Middle frontal gyrus (tissue), 1 donor: ENCODE results near the gene SLC18B1.
"Not testable (repeated sequence)": the region's sequence is repeated elsewhere in the genome, so short reads cannot be mapped to it uniquely, and the experiment has no call there.

Experiments used
- DNase-seq: peaks from one replicate; pipeline ENCODE4 v3.0.0-alpha.2; 2015; ENCODE audit warnings: low spot score; ENCODE audit errors: extremely low spot score

Gene SLC18B1

DNA sequence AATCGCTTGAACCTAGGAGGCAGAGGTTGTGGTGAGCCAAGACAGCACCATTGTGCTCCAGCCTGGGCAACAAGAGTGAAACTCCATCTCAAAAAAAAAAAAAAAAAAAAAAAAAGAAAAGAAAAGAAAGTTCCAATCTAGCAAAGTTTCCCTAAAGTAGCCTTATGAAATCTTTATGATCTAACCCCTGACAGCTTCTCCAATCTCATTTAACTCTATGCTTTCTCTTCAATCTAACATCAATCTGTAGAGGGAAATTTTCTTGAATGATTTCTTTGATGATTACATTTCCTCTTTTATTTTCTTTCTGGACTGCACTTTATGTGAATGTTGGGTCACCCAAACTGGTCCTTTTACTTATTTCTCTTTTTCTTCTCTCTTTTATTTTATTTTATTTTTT lies 2.2 kb upstream of the SLC18B1 start:
- no peak for DNase-seq

DNA sequence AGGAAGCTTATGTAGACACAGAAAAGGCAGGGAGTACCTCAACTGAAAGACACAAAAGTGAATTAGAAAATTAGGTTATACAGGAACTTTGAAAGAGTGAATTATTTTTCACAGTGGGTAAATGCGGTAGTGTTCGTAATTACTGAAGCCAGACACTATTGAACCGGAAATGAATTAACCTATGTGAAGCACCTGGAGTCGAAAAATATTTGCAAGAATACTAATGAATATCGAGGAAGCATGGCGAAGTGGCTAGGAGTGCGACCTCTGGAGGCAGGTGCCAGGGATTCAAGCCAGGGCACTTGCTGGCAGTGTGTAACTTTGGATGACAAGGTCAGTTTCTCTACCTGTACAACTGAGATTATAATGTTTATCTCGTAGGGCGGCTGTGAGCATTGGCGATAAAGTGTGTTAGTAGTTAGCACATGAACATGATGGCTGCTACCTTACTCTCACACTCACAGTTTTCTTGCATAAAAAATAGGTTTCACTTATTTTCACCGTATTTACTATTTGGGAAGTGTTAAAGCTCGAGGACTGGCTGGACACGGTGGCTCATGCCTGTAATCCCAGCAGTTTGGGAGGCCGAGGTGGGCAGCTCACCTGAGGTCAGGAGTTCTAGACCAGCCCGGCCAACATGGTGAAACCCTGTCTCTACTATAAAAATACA lies 567 bp upstream of the SLC18B1 start:
- peak; percentile 55 for DNase-seq

DNA sequence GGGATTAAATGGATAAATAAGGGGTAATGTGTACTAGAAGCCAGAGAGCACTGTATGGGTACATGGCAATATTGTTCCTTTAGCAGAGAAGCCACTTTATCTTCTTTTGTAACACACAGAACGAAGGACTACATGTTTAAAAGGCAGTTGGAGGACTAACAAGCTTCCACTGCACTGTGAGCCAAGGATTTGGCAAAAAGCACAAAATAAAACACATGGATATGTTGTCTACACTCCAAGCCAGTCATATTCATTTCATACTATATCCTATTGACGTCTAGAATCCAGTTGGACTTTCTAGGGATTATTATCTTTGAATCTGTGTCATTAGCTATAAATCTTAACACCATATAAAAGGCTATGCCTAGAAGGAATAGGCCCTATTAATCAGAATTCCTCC lies 3.0 kb downstream of the SLC18B1 start:
- no peak for DNase-seq

DNA sequence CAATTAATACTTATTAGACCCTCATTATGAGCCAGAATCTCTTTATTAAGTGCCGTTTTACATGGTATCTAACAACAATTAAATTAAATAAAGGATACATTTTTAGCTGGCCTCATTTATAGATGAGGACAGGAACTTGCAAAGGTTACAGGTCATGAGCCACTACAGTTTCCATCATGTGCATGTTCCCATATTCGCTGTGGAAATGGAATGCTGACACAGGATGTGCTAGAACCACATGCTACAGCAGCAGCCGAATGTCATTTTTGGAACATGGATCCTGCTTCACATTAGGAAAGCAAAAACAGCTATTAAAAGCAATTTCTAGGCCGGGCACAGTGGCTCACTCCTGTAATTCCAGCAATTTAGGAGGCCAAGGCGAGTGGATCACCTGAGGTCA lies 5.9 kb downstream of the SLC18B1 start:
- no peak for DNase-seq

DNA sequence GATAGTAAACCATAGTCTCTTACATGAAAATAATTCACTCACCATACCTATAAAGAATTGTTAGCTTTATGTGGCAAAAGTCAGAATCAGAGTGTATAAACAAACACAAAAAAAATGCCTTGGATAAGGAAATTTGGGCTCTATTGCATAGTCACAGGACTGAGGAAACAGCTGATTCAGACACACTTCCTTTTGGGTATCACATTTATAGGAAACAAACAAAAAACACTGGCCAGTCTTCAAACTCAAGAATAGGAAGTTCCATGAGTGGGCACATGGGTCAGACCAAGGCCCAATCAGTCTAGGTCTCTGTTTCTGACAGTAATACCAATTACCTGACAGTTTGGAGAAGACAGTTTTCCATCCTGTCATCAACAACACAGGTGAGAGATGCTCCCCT lies 8.0 kb downstream of the SLC18B1 start:
- DNase-seq = no peak

DNA sequence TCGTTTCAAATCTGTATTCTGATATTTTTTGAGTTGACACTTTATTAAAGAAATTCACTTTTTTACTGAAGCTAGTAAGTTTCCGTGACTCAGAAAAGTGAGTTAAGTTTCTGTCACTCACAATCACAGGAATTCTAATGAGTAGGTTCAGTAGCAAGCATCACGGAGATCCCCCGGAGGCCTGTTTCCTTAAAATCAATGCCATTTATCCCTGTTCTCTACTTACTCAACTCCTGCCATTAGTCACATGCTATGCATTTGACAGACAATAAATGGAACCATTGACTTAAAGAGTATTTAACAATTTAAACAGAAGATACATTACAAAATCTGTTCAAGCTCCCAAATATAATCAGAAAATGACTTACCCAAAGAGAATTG lies 9.1 kb downstream of the SLC18B1 start:
- DNase-seq = no peak

DNA sequence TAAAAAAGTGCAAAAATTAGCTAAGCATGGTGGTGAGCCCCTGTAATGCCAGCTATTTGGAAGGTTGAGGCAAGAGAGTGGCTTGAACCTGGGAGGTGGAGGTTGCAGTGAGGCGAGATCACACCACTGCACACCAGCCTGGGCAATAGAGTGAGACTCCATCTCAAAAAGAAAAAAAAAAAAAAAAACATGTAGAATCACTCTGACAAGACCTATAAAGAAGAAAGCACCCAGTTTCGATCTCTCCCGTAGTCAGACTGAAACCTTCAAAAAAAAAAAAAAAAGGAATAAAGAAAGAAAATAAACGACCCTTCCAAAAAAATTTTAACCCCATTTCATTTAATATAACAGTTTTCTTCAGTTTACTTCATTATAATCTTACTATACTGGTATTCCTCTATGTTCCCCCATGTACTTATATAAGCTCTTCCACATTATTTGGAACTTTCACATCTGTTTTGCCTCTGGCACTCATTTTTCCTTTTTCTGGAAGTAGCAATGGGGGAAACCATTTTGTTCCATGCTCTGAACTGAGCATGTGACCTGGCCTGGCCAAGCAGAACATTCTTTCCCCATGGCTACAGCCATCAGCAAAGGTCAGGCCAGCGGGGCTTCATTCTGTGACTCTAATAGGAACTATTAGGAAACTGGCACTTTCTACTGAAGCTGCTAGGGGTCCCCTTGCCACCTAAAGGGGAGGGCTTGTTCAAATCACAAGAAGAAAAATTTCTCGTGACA lies 9.6 kb downstream of the SLC18B1 start:
- DNase-seq = no peak

DNA sequence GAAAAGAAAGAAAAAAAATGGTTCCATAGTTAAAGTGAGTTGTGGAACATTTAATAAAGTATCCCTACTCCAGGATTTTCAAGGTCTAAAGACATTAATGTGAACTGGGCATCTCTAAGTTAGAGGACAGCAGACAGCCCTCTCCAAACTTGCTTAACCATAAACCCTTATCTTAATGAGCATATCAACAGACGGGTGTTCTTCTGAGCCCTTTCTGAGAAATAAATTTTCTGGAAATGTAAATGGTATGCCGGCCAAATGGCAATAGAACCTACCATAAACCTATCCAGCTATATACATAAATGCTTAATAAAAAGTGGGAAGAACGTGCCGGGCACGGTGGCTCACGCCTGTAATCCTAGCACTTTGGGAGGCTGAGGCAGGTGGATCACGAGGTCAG lies 12.5 kb downstream of the SLC18B1 start:
- DNase-seq = no peak

DNA sequence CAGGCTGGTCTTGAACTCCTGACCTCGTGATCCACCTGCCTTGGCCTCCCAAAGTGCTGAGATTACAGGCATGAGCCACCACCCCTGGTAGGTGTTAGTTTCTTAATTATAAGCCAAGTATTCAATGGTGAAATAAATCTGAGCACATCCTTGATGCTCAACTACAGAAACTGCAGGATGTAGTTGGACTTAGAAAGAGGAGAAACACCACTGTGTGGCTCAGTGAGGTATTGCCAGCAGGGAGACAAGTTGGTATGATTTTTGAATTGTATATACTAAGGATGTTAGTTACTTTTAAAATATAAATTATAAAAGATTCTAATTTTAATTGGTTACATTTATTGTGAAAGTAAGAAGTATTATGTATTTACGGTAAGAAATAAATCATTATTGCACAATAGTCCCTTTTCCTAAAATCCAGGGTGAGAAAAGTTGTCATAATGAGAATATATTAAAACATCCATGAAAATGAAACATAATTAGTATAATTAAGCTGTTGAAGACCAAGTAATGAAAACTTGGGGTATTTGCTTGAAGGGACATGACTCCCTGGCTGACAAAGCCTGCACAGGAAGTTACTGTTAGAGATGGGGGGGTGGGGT lies 17.6 kb downstream of the SLC18B1 start:
- DNase-seq = no peak

DNA sequence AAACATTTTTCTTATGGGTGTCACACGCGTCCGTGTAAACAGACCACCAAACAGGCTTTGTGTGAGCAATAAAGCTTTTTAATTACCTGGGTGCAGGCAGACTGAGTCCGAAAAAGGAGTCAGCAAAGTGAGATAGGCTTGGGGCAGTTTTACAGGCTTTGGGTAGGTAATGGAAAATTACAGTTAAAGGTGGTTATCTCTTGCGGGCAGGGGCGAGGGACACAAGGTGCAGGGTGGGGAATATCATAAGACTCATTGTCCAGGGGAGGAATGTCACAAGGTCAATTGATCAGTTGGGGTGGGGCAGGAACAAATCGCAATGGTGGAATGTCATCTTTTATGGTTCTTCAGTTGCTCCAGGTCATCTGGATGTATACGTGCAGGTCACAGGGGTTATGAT lies 20.6 kb downstream of the SLC18B1 start:
- DNase-seq = not testable (repeated sequence)

DNA sequence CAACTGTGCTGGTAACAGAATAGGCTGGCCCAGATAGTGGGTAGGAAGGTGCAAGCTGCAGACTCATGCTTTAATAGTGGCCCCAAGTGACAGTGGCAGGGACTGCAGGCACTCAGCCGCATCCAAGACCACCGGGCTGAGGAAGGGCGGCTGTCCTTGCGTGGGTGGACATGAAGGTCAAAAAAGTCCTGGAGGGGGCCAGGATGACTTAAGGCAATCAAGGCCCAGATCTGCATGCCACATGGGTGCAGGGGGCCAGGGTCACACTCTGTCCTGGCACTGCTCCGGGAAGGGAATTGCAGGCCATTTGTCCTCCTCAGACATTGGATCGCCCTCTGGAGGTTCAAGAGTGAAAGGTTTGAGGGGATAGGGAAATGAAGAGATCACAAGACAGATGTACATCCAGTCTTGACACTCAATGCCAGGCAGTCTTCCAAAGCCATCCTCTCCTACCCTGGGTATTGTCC lies 30.4 kb downstream of the SLC18B1 start:
- no peak for DNase-seq

DNA sequence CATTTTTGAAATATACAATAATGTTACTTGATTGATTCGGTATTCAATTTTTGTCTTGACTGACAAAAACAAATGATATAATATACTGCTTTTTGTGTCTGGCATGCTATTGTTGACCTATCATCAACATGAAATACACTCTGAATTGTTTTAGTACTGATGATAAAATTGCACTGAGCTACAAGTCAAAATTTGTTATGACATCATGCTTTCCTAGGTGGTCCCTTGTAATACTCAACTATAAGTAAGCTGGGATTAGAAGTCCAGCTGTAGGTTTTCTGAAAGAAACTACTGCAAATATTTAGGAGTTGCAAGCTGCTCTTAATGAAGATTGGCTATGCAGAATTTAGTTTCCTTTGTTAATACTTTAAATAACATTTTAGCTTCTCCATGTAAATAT lies 32.9 kb downstream of the SLC18B1 start:
- no peak for DNase-seq

DNA sequence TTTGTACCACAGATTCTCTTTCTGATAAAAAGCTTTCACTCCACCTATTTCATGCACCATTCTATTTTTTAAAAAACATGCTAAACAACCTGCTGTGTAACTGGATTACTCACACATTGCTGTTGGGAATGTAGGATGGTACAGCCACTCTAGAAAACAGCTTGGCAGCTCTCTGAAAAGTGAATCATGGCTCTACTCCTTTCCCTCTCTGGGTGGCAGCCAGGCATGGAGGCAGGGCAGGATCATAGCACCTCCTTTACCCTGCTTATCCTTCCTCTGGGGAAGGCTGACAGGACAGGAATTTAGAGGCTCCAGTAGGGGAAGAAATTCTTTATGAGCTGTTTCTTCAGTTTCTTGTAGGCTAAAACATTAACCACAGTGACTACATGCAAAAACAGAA lies 34.1 kb downstream of the SLC18B1 start:
- peak; percentile 50 for DNase-seq

DNA sequence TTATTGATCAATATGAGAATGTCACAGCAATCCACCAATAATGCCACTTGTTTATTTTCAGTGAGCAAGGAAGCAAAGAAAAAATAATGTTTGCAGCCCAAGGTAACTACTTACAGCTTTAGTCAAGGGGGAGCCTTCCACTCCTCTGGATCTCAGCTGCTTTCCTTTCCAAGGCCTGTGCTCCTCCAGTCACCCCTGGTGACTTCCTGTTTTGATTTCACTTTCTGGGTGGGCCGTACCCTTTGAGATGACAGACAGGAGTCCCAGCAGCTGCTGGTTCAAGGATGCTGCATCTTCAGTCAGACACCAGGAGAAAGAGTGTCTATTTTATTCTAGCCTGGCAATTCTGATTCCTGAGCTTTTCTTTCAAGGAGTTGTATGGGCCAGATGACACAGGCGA lies 35.2 kb downstream of the SLC18B1 start:
- no peak for DNase-seq

DNA sequence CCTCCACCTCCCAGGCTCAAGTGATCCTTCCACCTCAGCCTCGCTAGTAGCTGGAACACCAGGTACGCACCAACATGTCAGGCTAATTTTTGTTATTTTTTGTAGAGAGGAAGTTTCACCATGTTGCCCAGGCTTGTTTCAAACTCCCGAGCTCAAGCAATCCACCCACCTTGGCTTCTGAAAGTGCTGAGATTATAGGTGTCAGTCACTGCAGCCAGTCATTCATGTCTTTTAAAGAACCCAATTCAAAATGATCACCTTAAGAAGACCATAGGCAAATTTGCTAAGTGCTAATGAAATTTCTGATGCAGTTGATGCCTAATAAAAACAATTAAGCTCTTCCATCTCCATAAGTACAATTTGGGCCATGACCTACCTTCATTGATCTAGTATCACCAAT lies 38.2 kb downstream of the SLC18B1 start:
- no peak for DNase-seq

DNA sequence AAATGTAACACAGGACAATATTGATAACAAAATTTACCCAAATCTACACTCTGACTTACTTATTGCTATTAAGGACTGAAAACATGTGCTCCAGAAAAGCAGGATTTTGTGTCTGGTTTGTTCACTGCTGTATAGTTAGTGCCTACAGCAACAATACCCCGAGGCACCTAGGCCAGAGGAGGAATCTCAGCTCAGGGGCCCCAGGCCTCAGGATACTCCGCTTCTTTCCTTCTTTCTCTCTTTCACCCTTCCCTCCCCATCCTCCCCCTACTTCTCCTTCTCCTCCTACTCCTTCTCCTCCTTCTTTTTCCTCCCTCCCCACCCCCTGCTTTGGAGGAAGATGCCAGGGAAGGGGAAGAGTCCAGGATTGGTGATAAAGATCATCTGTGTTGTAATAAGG lies 39.7 kb downstream of the SLC18B1 start:
- DNase-seq = no peak

DNA sequence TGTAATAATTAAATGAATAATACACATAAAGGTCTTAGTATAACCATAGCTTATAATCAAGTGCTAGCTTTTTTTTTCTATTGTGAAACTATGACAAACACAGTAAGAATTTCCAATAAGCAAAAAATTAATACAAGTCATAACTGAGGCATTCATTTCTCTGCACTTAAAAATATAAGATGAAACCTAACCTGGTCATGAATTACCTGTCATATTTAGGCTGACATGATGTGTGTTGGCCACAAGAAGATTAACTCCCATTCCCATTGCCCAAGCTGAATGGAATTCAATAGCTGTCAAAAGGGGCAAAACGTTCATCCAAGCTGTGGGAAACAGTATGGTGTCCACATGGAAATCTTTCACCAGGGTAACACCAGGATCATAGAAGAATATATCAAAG lies 46.2 kb downstream of the SLC18B1 start:
- DNase-seq = no peak

DNA sequence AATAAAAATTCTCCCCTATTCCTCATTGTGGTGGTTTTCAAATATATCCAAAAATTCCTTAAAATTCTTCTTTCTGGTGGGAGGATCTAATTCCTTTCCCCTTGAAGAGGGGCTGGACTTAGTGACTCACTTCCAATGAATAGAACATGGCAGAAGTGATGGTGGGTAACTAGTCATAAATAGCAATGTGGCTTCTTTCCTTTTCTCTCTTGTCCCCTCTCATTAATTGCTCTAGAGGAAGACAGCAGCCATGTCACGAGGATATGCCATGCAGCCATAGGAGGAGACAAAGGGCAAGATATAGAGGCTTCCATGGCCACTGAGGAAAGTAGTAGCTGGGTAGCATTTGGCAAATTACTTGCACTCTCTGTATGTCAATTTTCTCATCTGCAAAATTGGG lies 46.6 kb downstream of the SLC18B1 start:
- no peak for DNase-seq

DNA sequence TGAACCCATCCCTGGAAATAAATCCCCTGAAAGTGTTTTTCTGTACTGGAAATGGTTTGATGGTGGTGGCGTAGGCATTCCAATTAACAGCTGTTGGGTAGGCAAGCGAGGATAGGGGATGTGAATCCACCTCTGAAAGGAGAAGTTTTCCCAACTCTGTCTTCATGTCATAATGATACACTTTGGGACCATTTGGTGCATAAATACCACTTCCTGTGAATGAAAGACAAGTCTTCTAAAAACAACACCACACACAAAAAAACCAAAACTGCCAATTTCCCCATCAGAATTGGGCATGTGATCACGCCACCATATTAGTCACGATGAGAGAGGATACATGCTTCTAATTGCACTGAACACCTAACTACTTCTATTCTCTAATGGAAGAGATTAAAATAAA lies 47.1 kb downstream of the SLC18B1 start:
- DNase-seq = no peak

DNA sequence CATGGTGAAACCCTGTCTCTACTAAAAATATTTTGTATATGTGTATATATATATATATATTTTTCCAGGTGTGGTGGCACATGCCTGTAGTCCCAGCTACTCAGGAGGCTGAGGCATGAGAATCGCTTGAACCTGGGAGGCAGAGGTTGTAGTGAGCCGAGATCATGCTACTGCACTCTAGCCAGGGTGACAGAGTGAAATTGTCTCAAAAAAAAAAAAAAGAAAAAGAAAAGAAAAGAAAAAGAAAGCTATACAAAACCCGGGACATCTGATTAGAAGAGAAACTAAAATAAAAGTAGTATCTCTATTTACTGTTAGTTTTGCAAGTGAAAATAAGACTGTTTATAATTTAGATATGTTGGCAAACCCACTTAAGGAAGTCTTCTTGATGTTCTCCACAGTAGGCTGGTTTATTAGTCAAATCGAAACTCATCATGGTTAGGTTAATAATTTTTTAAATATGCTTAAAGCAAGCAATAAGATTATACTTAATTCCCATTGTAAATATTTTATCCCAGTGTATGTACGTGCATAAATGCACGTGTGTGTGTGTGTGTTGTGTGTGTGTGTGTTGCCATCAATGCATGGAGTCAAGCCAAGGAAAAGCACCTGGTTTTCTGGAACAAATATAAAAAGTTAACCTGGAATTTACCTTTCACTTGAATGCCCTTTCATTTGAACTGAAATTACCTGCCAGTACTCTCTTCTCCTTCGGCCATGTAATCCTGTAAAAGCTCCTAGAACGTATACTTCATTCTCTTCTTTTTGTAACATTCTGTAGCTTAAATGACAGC lies 47.8 kb downstream of the SLC18B1 start:
- DNase-seq = no peak

DNA sequence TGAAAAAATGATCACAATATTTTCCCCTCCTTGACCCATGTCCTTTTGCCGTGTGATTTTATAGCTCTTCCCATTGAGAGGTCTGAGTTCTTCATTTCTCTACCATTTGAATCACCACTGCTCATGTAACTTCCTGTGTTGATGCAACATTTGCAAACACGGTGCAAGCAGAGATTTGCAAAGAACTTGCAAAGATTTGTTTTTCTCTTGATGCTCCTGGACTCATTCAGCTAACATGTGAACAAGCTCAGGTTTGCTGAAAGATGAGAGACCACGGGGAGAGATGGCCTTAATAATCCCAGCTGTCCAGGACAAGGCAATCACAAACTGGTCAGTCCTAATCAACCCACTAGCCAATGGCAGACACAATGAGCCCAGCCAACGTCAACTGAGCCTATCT lies 49.3 kb downstream of the SLC18B1 start:
- DNase-seq = no peak

DNA sequence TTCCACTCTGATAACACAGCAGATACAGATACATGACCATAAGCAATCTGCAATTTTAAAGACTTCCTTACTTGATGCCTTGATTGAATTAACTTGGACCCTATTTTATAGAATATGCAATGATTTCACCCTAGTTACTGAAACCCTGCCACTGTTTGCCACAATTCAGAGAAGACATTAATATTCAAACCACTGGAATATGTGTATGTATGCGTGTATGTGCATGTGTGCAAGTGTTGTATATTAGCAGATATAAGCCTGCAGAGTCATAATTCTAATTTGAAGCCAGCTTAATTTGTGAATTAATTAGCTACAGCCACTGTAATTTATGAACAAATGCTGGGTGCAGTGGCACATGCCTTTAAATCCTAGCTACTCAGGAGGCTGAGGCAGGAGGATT lies 50.0 kb downstream of the SLC18B1 start:
- no peak for DNase-seq
